ENCODE measurements around the gene GIMAP7. TPM values are rescaled to one million over a fixed set of nuclear protein-coding genes. Genes with fewer than 3 reads are reported as not detected.
"Not testable (repeated sequence)": the region's sequence is repeated elsewhere in the genome, so short reads cannot be mapped to it uniquely, and the experiment has no call there.

The GIMAP7 gene
- total RNA-seq, 4 donors from 2014 or later, result 12.4 to 35.2 (median 24.0) TPM

GRCh38 chr7:150481186-150481920 is 33.3 kb upstream of the GIMAP7 start:
- no peaks in the 10 kb centered on the region for H3K9me3 ChIP-seq
- TF ChIP-seq CTCF (IDR thresholded peaks at IDR 0.05) (no peak), POLR2A (IDR thresholded peaks at IDR 0.05) (no peak)
- intact Hi-C loops (cut with DNase I), result no loop called here
- H3K4me3 ChIP-seq (replicated peaks in 1 of 3), result no peak overlapping the region
- peaks cover 0 to 3% of the 10 kb centered on the region in 2 donors for H3K4me1 ChIP-seq
- H3K36me3 ChIP-seq, result no peaks in the 10 kb centered on the region
- DNase-seq, result no peak
- no peaks in the 10 kb centered on the region for H3K27me3 ChIP-seq
- peak overlapping the region in 1 of 3 donors; percentile 49 for H3K27ac ChIP-seq
- 73% methylated on average over 9 of the region's 9 CpGs for WGBS, 2 donors

- WGBS, 2 donors, result 73 to 75% methylated on average over 4 of the region's 4 CpGs
- H3K27ac ChIP-seq, result peak overlapping the region in 1 of 3 donors; percentile 49
- no peaks in the 10 kb centered on the region for H3K36me3 ChIP-seq
- peaks cover 0 to 3% of the 10 kb centered on the region in 2 donors for H3K4me1 ChIP-seq
- intact Hi-C loops (cut with DNase I), result no loop called here
- no peak overlapping the region for H3K4me3 ChIP-seq (replicated peaks in 1 of 3)
- DNase-seq, result no peak
- no peaks in the 10 kb centered on the region for H3K9me3 ChIP-seq
- H3K27me3 ChIP-seq, result no peaks in the 10 kb centered on the region
- TF ChIP-seq CTCF (IDR thresholded peaks at IDR 0.05) (no peak), POLR2A (IDR thresholded peaks at IDR 0.05) (no peak)
These were observed 32.8 kb upstream of the GIMAP7 start for GRCh38 chr7:150481922-150482321.

- H3K27me3 ChIP-seq; H3K9me3 ChIP-seq; intact Hi-C loops (cut with DNase I); H3K4me3 ChIP-seq (replicated peaks in 1 of 3); H3K4me1 ChIP-seq; DNase-seq; H3K36me3 ChIP-seq: not testable (repeated sequence)
- 18% methylated on average over 2 of the region's 2 CpGs for WGBS, 2 donors
- H3K27ac ChIP-seq, result peak overlapping the region in 1 of 3 donors; percentile 56
These were observed 31.2 kb upstream of the GIMAP7 start for GRCh38 chr7:150483514-150483913.

- H3K27ac ChIP-seq, result peak overlapping the region in 1 of 3 donors; percentile 56
- intact Hi-C loops (cut with DNase I); H3K9me3 ChIP-seq; H3K4me3 ChIP-seq (replicated peaks in 1 of 3); DNase-seq; H3K27me3 ChIP-seq; H3K4me1 ChIP-seq; H3K36me3 ChIP-seq: not testable (repeated sequence)
- 44 to 50% methylated on average over 3 of the region's 3 CpGs for WGBS, 2 donors
These were observed 30.6 kb upstream of the GIMAP7 start for GRCh38 chr7:150484071-150484470.

GRCh38 chr7:150487625-150488024 is 27.0 kb upstream of the GIMAP7 start:
- Histone ChIP-seq H3K9me3 (no peaks in the 10 kb centered on the region), H3K4me3 (replicated peaks in 1 of 3) (no peak overlapping the region), H3K4me1 (no peaks in the 10 kb centered on the region), H3K27me3 (no peaks in the 10 kb centered on the region), H3K27ac (no peak overlapping the region), H3K36me3 (no peaks in the 10 kb centered on the region)
- intact Hi-C loops (cut with DNase I), result no loop called here
- WGBS, 2 donors, result 81 to 85% methylated on average over 2 of the region's 2 CpGs
- no peak for DNase-seq
- TF ChIP-seq CTCF (IDR thresholded peaks at IDR 0.05) (no peak), POLR2A (IDR thresholded peaks at IDR 0.05) (no peak)

GRCh38 chr7:150489782-150490181 is 24.9 kb upstream of the GIMAP7 start:
- Histone ChIP-seq H3K4me1 (no peaks in the 10 kb centered on the region), H3K36me3 (no peaks in the 10 kb centered on the region), H3K27me3 (no peaks in the 10 kb centered on the region), H3K27ac (no peak overlapping the region), H3K4me3 (replicated peaks in 1 of 3) (no peak overlapping the region), H3K9me3 (no peaks in the 10 kb centered on the region)
- intact Hi-C loops (cut with DNase I), result no loop called here
- TF ChIP-seq CTCF (IDR thresholded peaks at IDR 0.05) (no peak), POLR2A (IDR thresholded peaks at IDR 0.05) (no peak)
- no peak for DNase-seq
- WGBS, 2 donors, result 89 to 95% methylated on average over 1 of the region's 1 CpG

- WGBS, 2 donors, result 76 to 80% methylated on average over 2 to 3 of the region's 3 CpGs
- H3K4me3 ChIP-seq (replicated peaks in 1 of 3); H3K27ac ChIP-seq; H3K4me1 ChIP-seq; H3K9me3 ChIP-seq; H3K36me3 ChIP-seq; H3K27me3 ChIP-seq; DNase-seq; intact Hi-C loops (cut with DNase I): not testable (repeated sequence)
These were observed 21.2 kb upstream of the GIMAP7 start for GRCh38 chr7:150493442-150493841.

Measured in thyroid gland (tissue), 4 donors.